Ovary (tissue), 3 donors: ENCODE results near the gene RSAD2.

Experiments
- POLR2A ChIP-seq: fragments of 450-650 bp; IDR thresholded peaks from one replicate; pipeline ENCODE4 v1.6.1; 2017; ENCODE audit warnings: antibody characterized with exemption, mild to moderate bottlenecking, moderate library complexity
- TF ChIP-seq, protein P1 (sequence below), 3 donors: fragments of 450-650 bp in 2 of 3; fragments of 200-600 bp in 1 of 3; IDR thresholded peaks; one replicate each; pipeline versions ENCODE4 v1.5.1 to v1.8.0; 2016 to 2022; ENCODE audit warnings: antibody characterized with exemption in 3 of 3, mild to moderate bottlenecking in 1 of 3
- donor health status: DM: no; HTN: no; CAD: no.

DNA sequence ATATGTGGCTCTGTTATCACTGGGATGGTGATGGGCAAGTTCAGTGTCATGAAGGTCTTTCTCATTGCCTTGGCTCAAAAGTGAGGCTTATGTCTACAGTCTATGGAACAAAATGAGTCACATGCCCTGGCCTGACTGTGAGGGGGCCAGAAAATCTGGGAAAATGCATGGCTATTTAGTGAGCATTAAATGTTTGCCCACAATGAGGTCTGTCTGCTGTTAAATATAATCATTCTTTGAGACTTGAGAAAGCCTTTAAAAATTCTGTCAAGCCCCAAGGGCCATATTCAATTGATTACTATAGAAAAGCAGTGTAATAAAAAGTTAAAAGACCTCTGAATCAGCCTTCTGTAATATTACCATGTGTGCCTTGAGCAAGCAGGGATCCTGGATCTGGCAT, 34.1 kb downstream of the RSAD2 start:
- TF ChIP-seq, protein P1, sequence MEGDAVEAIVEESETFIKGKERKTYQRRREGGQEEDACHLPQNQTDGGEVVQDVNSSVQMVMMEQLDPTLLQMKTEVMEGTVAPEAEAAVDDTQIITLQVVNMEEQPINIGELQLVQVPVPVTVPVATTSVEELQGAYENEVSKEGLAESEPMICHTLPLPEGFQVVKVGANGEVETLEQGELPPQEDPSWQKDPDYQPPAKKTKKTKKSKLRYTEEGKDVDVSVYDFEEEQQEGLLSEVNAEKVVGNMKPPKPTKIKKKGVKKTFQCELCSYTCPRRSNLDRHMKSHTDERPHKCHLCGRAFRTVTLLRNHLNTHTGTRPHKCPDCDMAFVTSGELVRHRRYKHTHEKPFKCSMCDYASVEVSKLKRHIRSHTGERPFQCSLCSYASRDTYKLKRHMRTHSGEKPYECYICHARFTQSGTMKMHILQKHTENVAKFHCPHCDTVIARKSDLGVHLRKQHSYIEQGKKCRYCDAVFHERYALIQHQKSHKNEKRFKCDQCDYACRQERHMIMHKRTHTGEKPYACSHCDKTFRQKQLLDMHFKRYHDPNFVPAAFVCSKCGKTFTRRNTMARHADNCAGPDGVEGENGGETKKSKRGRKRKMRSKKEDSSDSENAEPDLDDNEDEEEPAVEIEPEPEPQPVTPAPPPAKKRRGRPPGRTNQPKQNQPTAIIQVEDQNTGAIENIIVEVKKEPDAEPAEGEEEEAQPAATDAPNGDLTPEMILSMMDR (IDR thresholded peaks at IDR 0.05) = no peak
- TF ChIP-seq POLR2A = no peak
